Neural cell (in vitro differentiated cells): ENCODE data around the gene FABP1.

Experiments used
- CTCF ChIP-seq: fragments of 450-650 bp; IDR thresholded peaks from 2 replicates; pipeline ENCODE4 v1.5.1; 2014; ENCODE audit warnings: antibody characterized with exemption, mild to moderate bottlenecking, moderate library complexity; ENCODE audit not compliant: poor library complexity, severe bottlenecking
- EZH2 ChIP-seq: fragments of 200-600, 300-800 bp; shearing (Covaris generic), sonication (generic); IDR thresholded peaks from 2 replicates; pipeline ENCODE4 v1.6.1; 2014; ENCODE audit warnings: antibody characterized with exemption, low read length, borderline replicate concordance, mild to moderate bottlenecking; ENCODE audit not compliant: insufficient read depth, poor library complexity, severe bottlenecking
- POLR2AphosphoS5 ChIP-seq: IDR thresholded peaks from 2 replicates; pipeline ENCODE4 v1.6.1; 2012
- REST ChIP-seq: IDR thresholded peaks from 2 replicates; pipeline ENCODE4 v1.6.1; 2012; ENCODE audit warnings: borderline replicate concordance

- no peak for TF ChIP-seq CTCF
- no peak for TF ChIP-seq POLR2AphosphoS5
- TF ChIP-seq EZH2, result no peak
- no peak for TF ChIP-seq REST
These were observed 45.8 kb downstream of the FABP1 start for GRCh38 chr2:88081924-88082608.
